Measurements from ENCODE around the gene SPEM1. TPM values are rescaled to one million over a fixed set of nuclear protein-coding genes. Genes with fewer than 3 reads are reported as not detected.

Gene SPEM1
- total and polyA plus RNA-seq, 10 of the 15 experiments (the other 5 are each of a cell fraction or from before 2014, with no cell fraction given), result not detected

GRCh38 chr17:7394452-7395191 lies 25.5 kb upstream of the SPEM1 start, which contains the start of gene PLSCR3 (continued):
- TF ChIP-seq E2F8 (IDR thresholded peaks at IDR 0.05; ENCODE audit: low read depth, partially characterized antibody) (no peak), ZZZ3 (IDR thresholded peaks at IDR 0.05; ENCODE audit: control insufficient read depth, insufficient read length, low read depth) (no peak), RB1 (IDR thresholded peaks at IDR 0.05; ENCODE audit: borderline replicate concordance) (0 out of 2 replicates have a peak, but pooled peaks have one; percentile 53), RELA (IDR thresholded peaks at IDR 0.05; ENCODE audit: borderline replicate concordance, partially characterized antibody) (no peak), SIN3A (IDR thresholded peaks at IDR 0.05; ENCODE audit: low read depth, low read length) (no peak), TCF7 (IDR thresholded peaks at IDR 0.05; ENCODE audit: borderline replicate concordance) (no peak), NRF1 (conservative IDR thresholded peaks at IDR 0.05; ENCODE audit: low read depth, low read length) (no peak), SRF (IDR thresholded peaks at IDR 0.05; ENCODE audit: low read depth in 2 of 2, low read length in 2 of 2) (no peak), PML (IDR thresholded peaks at IDR 0.05; ENCODE audit: low read length) (no peak), CBX3 (IDR thresholded peaks at IDR 0.05; ENCODE audit: borderline replicate concordance, low read depth) (no peak), MEF2A (IDR thresholded peaks at IDR 0.05; ENCODE audit: insufficient read depth, low read depth, low read length) (no peak), NKRF (conservative IDR thresholded peaks at IDR 0.05) (peak; percentile 72), RFX5 (IDR thresholded peaks at IDR 0.05; ENCODE audit: low read depth, low read length) (no peak), SP1 (IDR thresholded peaks at IDR 0.05; ENCODE audit: low read depth, low read length) (peak; percentile 3), NR2C1 (IDR thresholded peaks at IDR 0.05) (peak; percentile 6; the same call in 1 of the 2 replicates), RCOR1 (conservative IDR thresholded peaks at IDR 0.05; ENCODE audit: low read depth, low read length) (no peak), ZNF622 (IDR thresholded peaks at IDR 0.05) (no peak), CHD4 (IDR thresholded peaks at IDR 0.05) (no peak), POLR2AphosphoS2 (IDR thresholded peaks at IDR 0.05; ENCODE audit: low read depth, low read length) (no peak), CTCF (IDR thresholded peaks at IDR 0.05 in 2 of 3, conservative IDR thresholded peaks at IDR 0.05 in 1 of 3; ENCODE audit: control insufficient read depth in 2 of 3, extremely low read depth in 1 of 3, insufficient read depth in 1 of 3, low read depth in 3 of 3, low read length in 3 of 3) (peak; percentile 7 to 56 (median 44); a peak in 4 of 6 replicates)
- TF ChIP-seq, protein P1, sequence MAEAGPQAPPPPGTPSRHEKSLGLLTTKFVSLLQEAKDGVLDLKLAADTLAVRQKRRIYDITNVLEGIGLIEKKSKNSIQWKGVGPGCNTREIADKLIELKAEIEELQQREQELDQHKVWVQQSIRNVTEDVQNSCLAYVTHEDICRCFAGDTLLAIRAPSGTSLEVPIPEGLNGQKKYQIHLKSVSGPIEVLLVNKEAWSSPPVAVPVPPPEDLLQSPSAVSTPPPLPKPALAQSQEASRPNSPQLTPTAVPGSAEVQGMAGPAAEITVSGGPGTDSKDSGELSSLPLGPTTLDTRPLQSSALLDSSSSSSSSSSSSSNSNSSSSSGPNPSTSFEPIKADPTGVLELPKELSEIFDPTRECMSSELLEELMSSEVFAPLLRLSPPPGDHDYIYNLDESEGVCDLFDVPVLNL (IDR thresholded peaks at IDR 0.05; ENCODE audit: low read depth, low read length), result no peak

Data from GM12878 (cell line).